ENCODE results near the gene CCM2.
"Not testable (repeated sequence)": the region's sequence is repeated elsewhere in the genome, so short reads cannot be mapped to it uniquely, and the experiment has no call there.

Gene CCM2

DNA sequence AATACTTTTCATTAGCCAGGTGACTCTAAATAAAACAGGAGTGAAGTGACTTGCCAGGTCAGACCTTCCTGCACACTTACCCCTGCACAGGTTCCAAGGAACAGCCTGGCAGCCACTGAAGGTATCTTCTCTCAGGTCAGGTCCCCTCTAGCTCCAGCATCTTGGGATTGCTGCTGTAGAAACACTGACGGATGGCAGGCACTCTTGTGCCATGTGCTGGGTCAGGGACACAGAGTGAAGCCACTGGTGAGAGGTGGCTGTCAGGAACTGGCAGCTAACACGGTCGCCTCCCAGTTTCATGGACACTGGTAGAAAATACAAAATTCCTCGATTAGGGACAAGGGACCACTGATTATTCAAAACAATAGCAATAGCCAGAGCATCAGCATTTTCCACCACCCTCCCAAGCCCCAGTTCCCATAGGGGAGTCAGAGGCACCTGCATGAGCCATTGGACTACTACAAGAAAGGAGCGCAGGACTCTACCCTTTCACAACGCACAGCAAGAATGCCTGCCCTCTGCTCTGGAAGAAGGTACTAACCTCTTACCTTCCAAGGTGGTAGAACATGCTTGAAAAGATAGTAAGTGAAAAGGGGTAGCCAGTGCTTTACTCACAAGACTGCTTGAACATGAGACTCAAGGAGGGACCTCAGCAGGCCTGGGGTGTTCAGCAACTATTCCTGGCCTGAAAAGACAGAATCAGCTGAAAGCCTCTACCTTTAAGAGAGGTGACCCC is 16.1 kb upstream of the CCM2 start:
- FAIRE-seq: no peak

DNA sequence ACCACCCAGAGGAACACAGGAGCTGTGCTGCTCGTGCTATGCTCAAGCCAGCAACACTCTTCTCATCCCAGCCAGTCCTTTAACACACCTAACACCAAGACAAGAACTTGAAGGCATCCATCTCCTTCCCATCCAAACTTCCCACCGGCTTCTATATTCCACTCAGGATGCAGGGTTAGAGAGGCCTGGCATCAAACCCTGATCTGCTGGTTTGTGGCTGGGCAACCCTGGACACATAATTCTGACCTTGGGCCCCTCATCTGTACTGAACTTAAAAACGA is 15.6 kb upstream of the CCM2 start:
- no peak for FAIRE-seq

DNA sequence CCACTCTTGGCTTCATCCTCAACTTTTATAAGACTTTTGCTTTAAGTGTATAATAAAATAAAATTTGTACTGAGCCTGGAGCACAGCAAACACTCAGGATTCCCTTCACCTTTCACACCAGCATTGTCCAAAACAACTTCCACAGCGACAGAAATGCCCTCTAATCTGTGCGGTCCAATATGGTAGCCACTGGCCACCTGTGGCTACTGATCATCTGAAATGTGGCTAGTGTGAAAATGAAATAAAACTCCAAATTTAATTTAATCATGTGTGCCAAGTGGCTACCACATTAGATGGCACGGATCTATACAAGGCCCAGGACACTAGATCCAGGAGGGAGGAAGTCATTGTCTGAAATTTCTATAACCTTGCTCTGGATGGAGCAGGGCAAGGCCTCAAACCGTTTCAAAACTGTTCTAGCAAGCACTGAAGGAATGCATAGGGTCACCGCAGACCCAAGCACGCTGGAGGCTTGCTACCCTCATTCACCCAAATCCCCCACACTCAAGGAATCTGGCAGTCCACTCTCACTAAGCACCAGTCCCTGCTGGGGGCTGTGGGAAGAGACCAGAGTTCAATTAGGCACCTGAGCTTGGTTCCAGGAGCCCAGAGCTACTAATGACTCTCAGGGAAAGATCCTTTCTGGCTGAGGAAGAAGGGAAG is 14.8 kb upstream of the CCM2 start:
- no peak for FAIRE-seq

- no peak for FAIRE-seq
Observed at GRCh38 chr7:44985900-44986217, 14.1 kb upstream of the CCM2 start.

DNA sequence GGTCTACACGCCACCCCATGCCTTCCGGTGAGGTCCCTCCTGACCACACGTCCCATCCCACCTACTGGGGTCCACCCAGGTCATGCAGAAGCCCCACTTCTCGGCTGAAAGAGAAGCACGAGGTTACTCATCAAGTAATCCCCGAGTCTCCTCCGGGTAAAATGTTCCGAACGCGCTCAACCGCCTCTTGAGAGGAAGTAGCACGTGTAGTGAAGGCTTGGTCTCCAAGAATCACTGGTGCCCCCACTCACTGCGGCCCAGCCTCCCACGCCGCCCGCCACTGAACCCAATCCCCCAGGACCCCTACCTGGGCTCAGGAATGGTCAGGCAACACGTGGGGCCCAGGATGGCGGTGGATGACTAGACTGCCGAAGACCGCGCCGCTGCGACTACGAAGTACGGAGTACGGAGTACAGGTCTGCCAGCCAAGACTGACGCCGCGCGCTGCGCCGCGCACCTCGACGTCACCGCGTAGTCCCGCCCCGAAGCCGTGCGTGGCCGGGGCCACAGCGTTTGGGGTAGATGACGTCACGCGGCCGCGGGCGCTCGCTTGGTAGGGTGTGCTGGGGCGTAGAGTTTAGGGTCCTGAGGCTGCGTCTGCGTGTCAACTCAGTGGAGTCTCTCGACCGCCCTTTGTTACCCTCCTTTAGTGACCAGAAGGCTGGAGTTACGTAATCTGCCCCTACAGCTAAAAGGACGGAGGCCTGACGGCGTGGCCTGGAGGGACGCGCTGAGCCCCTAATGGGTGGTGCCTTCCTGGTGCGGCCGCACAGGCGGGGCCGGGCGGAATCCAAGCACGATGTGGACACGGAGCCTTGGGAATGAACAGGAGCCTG is 13.6 kb upstream of the CCM2 start:
- FAIRE-seq: peak; percentile 19

DNA sequence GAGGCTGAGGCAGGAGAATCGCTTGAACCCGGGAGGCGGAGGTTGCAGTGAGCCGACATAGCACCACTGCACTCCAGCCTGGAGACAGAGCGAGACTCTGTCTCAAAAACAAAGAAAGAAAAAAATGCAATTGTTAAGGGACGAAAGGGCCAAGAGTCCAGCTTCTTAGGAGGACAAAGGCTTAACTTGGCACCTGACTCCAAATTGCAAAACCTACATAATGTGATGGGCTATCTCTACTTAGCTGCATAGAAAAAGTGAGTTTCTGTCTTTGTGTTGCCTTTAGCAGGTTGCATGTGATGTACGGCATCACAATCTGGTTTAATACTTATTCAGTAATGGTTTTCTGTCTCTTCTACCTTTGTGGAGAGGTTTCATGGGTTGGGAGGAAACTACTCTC is 12.5 kb upstream of the CCM2 start:
- FAIRE-seq: no peak

GRCh38 chr7:44987996-44988395 is 12.0 kb upstream of the CCM2 start:
- FAIRE-seq: no peak

- no peak for FAIRE-seq
Observed at GRCh38 chr7:44988701-44989100, 11.3 kb upstream of the CCM2 start.

DNA sequence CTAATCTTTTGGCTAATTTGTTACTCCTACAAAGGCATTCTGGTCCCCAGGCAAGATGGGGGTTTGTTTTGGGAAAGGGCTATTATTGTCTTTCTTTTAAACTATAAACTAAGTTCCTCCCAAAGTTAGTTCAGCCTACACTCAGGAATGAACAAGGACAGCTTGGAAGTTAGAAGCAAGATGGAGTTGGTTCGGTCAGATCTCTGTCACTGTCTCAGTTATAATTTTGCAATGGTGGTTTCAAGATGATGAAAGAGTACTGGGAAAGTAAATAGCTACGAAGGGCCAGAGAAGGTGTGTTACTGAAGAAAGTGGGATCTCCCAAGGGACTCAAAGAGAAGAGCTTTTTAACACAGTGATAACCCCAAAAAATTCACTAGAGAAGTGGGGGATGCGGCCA is 10.9 kb upstream of the CCM2 start:
- no peak for FAIRE-seq

- no peak for FAIRE-seq
Observed at GRCh38 chr7:44990109-44991023, 9.6 kb upstream of the CCM2 start.

DNA sequence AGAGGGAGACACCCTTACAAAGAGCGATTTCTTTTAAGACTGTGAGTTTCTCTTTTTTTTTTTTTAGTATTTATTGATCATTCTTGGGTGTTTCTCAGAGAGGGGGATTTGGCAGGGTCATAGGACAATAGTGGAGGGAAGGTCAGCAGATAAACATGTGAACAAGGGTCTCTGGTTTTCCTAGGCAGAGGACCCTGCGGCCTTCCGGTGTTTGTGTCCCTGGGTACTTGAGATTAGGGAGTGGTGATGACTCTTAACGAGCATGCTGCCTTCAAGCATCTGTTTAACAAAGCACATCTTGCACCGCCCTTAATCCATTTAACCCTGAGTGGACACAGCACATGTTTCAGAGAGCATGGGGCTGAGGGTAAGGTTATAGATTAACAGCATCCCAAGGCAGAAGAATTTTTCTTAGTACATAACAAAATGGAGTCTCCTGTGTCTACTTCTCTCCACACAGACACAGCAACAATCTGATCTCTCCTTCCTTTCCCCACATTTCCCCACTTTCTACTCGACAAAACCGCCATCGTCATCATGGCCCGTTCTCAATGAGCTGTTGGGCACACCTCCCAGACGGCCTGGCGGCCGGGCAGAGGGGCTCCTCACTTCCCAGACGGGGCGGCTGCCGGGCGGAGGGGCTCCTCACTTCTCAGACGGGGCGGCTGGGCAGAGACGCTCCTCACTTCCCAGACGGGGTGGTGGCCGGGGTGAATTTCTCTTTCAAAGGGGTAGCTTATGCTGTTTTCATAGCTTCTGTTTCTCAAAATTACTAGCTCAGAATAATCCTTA is 7.8 kb upstream of the CCM2 start:
- FAIRE-seq: not testable (repeated sequence)

DNA sequence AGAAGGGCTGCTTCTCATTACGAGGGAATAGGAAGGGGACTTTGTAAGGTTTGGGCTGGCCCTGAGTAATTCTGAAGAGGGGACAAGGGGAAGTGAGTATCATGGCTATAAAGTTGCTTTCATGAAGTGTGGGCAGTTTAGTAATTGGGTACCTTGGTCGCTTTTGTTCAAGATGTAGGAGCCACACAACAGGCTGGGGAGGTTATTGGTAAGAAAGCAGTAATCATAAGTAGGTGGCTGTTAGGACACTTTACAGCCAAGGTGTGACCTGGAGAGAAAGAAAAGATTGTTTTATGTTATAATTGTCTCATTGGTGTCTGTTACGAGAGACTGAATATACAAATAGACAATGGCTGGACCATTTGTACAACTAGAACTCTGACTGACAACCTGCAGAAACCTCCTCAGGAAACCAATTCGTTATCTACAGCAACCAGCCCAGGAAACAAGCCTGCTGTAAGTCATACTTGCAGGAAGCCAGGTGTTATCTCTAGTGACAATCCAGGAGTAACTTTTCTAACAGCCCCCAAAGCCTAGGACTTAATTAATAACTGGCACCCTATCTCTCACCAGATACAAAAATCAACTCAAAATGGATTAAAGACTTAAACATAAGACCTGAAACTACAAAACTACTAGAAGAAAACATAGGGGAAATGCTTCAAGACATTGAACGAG is 5.0 kb upstream of the CCM2 start:
- FAIRE-seq: no peak

- FAIRE-seq: no peak
Observed at GRCh38 chr7:44995555-44996493, 4.2 kb upstream of the CCM2 start.

GRCh38 chr7:44998153-44998871 is 1.7 kb upstream of the CCM2 start:
- no peak for FAIRE-seq

- peak; percentile 90 for FAIRE-seq
Observed at GRCh38 chr7:44999245-45000092, 532 bp upstream of the CCM2 start.

- FAIRE-seq: no peak
Observed at GRCh38 chr7:45001138-45001694, 1.2 kb downstream of the CCM2 start.

GRCh38 chr7:45001826-45002225 is 1.8 kb downstream of the CCM2 start:
- FAIRE-seq: no peak

DNA sequence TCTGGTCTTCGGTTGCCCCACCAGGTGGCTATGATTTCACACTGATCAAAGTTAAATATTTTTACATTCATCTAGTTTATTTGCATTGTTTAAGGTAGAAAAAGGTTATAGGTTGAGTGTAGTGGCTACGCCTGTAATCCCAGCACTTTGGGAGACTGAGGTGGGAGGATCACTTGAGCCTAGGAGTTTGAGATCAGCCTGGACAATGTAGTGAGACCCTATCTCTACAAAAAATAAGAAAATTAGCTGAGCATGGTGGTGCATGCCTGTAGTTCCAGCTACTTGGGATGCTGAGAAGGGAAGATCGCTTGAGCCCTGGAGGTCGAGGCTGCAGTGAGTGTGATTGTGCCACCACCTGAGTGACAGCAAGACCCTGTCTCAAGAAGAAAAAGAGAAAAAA is 3.8 kb downstream of the CCM2 start:
- no peak for FAIRE-seq

- FAIRE-seq: no peak
Observed at GRCh38 chr7:45007106-45007505, 7.1 kb downstream of the CCM2 start.

Measured in G401.6 (cell line).